HG03039 (cell line): ENCODE data around the gene PSIP1.
"Not testable (repeated sequence)": the region's sequence is repeated elsewhere in the genome, so short reads cannot be mapped to it uniquely, and the experiment has no call there.

ENCODE experiments used
- ATAC-seq: cut with Tn5 transposase; IDR thresholded peaks from one replicate; pipeline ENCODE4 v1.9.1; 2021; ENCODE audit warnings: mild to moderate bottlenecking, moderate library complexity; ENCODE audit not compliant: unreplicated experiment

PSIP1 gene

DNA sequence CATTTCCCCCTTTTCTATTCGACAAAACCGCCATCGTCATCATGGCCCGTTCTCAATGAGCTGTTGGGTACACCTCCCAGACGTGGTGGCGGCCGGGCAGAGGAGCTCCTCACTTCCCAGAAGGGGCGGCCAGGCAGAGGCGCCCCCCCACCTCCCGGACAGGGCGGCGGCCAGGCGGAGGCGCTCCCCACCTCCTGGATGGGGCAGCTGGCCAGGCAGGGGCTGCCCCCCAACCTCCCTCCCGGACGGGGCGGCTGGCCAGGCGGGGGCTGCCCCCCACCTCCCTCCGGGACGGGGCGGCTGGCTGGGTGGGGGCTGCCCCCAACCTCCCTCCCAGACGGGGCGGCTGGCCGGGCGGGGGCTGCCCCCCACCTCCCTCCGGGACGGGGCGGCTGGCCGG, 68.9 kb downstream of the PSIP1 start:
- ATAC-seq: not testable (repeated sequence)

DNA sequence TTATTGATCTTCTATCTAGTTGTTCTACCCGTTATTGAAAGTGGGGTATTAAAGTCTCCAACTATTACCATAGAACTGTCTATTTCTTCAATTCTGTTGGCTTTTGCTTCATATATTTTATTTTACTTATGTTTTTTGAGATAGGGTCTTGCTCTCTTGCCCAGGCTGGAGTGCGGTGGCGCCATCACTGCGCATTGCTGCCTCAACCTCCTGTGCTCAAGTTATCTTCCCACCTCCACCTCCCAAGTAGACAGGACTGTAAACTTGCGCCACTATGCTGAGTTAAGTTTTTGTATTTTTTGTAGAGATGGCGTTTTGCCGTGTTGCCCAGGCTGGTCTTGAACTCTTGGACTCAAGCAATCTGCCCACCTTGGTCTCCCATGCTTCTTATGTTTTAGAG, 71.9 kb downstream of the PSIP1 start:
- no peak for ATAC-seq

DNA sequence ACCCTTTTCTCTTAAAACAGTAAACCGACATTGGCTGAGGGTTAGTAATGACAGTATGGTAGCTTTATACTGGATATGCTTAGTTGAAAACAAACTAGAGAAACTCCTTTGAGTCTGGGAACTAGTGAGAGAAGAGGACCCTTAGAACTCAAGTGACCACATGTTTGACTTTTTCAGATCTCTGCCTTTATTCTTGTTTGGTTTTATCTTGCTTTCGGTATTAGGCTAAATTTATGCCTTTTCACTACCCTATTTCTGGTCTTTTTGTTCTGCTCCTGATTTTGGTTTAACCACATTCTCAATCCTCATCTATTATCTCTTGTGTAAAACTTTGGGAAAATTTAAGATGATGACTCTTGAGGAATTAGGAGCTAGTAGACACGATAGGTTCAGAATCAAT, 77.1 kb downstream of the PSIP1 start:
- ATAC-seq: no peak

DNA sequence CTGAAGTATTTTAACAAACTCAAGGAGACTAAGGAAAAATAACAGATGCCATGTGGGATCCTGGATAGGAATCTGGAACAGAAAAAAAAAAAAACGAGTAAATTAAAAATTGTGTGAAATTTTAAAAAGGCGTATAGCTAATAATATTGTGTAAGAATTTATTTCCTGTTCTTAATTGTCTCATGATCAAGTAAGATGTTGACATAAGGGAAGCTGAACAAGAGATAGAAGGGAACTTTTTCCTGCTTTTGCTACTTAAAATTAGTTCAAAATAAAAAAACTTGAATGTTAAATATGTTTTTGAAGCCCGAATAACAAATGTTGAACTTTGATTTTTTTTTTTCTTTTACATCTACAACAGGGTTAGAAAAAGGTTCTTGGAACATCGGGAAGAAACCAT, 77.6 kb downstream of the PSIP1 start:
- no peak for ATAC-seq

DNA sequence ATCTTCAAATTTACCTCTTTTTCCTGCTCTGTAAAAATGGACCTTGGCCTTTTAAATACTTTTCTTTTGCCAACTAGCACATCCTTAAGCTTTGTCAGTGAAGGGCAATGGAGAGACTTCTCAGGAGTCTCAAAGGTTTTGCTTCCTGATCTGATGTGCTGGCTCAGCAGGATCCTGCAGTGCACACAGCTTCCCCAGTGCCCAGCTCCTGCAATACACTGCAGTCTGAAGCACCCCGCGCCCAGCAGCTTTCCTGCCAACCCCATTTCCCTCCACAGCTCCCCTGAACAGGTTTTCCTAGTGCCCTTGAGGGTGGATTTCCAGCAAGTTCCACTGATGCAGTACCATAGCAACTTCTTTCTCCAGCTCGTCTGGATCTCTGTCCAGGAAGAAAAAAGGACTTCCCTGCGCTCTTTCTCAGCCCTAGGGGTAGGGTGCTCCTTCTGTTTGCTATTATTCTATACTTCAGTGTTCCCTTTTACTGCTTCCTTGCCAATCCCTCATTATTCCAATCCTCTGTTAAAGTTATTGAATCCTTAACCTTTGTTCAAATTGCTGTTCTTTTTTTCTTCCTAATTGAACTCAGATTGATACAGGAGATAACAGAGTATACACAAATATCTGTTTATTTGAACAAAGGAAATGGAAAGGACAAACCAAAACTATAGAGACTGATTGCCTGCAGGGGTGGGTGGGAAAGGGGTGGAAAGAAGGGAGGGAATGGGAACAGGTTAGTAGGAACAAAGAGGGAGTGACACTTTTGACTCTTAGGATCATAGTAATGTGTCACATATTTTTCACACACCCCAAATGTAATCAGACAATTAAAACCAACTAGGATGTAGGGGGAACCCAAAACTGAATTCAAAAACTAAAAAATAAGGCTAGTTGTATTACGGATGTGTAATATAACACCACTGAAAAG, 79.6 kb downstream of the PSIP1 start:
- no peak for ATAC-seq

GRCh38 chr9:15427702-15428101, 83.1 kb downstream of the PSIP1 start:
- ATAC-seq: not testable (repeated sequence)

DNA sequence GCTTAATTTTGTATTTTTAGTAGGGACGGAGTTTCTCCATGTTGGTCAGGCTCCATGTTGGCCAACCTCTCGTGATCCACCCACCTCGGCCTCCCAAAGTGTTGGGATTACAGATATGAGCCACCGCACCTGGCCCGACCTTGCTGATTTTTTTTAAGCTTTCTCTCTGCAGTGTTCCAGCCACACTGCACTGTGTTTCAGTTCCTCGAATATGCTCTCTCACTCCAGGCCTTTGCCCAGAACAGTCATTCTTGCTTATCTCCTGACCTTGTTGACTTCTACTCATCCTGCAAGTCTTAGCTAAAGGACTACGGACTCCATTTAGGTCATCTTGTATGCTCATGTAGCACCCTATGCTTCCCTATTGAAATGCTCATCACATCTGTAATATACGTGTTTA, 84.8 kb downstream of the PSIP1 start:
- ATAC-seq: peak; percentile 41

DNA sequence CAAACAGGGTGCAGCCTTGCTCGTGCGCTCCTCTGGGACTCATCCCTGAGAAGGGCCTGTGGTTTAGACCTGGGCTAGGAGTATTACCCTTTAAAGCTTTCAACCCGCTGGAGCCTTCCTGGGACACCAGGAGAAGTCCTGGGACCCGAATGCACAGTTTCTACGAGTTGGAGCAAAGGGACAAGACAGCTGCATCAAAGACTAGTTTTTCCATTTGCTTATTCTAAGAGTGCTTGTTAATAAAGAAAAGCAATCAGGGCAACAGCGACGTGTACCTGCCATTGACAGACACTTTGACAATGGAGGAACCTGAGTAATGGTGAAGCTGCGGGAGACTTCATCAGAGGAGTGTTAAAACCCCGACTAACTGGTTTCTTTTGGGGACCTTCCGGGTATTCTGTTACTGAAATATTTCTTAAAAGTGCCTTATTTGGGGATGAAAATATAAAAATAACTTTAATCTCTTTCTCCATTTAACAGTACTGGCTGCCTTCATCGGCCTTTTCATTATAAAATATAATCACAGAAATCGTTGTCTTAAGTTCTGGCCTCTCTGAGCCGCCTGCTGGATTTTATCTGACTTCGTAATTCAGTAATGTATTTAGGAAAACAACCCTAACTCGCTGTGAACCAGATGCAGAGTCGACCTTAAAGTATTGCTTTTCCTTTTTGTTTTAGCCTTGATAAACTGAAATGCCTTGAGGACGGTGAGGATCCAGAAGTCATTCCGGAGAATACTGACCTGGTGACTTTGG, 87.4 kb downstream of the PSIP1 start:
- peak; percentile 7 for ATAC-seq

DNA sequence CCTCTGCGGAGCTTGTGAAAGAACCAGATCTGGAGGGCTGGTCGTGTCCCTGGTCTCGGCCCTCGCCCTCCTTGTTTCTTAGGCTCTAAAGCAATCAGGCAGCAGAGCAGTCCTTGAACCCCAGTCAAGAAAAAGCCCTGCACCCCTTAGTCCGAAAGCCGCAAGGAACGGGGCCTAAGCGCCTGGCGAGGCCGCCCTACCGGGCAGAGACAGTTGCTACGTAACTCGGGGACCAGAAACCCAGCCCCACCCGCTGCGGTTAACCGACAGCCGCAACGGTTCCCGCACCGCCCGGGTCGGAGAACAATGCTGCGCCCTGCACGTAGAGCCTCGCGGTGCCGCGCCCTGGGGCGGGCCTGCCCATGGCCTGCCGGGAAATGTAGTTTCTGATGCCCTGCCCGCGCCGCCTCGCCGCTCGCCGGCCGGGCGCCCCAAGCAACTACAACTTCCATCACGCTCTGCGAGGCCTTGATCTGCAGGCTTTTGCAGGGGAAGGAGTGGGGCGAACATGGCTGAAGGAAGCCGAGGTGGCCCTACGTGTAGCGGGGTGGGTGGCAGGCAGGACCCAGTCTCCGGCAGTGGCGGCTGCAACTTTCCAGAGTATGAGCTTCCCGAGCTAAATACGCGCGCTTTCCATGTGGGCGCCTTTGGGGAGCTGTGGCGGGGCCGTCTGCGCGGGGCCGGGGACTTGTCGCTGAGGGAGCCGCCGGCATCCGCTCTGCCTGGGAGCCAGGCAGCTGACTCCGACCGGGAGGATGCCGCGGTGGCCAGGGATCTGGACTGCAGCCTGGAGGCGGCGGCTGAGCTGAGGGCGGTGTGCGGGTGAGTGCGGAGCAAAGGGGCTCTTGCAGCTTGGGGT, 88.2 kb downstream of the PSIP1 start, which contains the start of gene SNAPC3:
TSS of gene SNAPC3 (plus strand) at position 505 of the 859 bp plus-strand sequence. CDS start at position 509, 4 bp downstream.
- ATAC-seq: peak; percentile 96

- no peak for ATAC-seq
Observed at GRCh38 chr9:15421990-15422371, 88.8 kb downstream of the PSIP1 start.

GRCh38 chr9:15421532-15421931, 89.2 kb downstream of the PSIP1 start:
- no peak for ATAC-seq

GRCh38 chr9:15420796-15421195, 90.0 kb downstream of the PSIP1 start:
- no peak for ATAC-seq

DNA sequence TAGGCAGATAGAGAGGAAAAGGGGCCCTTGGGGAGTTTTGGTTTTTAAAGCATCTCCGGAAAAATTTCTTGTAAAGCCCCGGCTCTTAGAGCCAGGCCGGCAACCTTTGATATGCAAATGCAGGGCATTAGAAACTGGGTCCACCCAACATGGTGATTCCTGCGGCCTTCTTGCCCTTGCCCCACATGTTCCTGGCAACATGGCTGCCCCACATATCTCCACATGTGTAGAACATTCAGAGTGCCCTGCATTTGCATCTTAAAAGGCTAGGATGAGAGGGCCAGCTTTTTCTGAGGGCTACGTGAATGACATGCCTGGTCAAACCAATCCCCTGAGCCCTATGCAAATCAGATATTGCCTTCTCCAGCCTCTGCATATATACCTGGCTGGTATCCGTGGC, 93.1 kb downstream of the PSIP1 start:
- ATAC-seq: no peak

DNA sequence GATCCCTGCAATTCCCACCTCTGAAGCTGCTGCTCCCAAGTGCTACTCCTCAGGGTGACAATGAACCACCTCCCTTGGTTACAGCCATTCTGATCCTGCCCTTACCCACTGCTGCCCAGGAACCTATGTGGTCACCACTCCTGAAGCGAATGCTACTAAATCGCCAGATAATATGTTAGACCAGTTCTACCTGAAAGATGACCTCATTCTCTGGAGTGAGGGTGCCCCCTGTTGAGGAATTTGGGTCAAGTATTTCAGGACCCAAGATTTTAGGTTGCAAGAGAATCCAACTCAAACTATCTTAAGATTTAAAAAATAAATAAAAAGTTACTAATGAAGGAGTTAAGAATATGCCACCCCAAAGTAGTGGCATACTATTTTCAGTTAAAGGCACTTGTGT, 93.9 kb downstream of the PSIP1 start:
- no peak for ATAC-seq
